K562 (cell line): Measurements from ENCODE around the gene ZNF284. TPM values are rescaled to one million over a fixed set of nuclear protein-coding genes. Genes with fewer than 3 reads are reported as not detected.

Experiments
- ARHGAP35 ChIP-seq: fragments of 450-650 bp; IDR thresholded peaks from 2 replicates; pipeline ENCODE4 v1.6.1; 2018; ENCODE audit not compliant: partially characterized antibody
- ATF4 ChIP-seq: fragments of 450-650 bp; formaldehyde crosslinking; IDR thresholded peaks from 2 replicates; pipeline ENCODE4 v1.4.0; 2022; ENCODE audit warnings: mild to moderate bottlenecking, moderate library complexity
- BACH1 ChIP-seq: fragments of 200-800 bp; sonication (Bioruptor generic); IDR thresholded peaks from 2 replicates; pipeline ENCODE4 v1.6.1; 2016; ENCODE audit warnings: missing genetic modification characterization, missing compliant biosample characterization
- BRD9 ChIP-seq: fragments of 450-650 bp; IDR thresholded peaks from 2 replicates; pipeline ENCODE4 v1.6.1; 2018; ENCODE audit warnings: low read depth; ENCODE audit not compliant: partially characterized antibody
- CBX2 ChIP-seq: fragments of 200-600 bp; sonication (generic); IDR thresholded peaks from one replicate; pipeline ENCODE4 v1.6.1; 2012; ENCODE audit warnings: mild to moderate bottlenecking, low read length, inconsistent platforms; ENCODE audit not compliant: insufficient read depth, poor library complexity, severe bottlenecking
- FOXJ2 ChIP-seq: fragments of 200-800 bp; sonication (Bioruptor generic); IDR thresholded peaks from 2 replicates; pipeline ENCODE4 v1.6.1; 2016; ENCODE audit warnings: missing genetic modification characterization, missing compliant biosample characterization
- HDAC1 ChIP-seq, 2 experiments: fragments of 450-650 bp; IDR thresholded peaks; 2 replicates each; pipeline ENCODE4 v1.6.1; 2016 to 2017; ENCODE audit warnings: inconsistent platforms in 1 of 2, mild to moderate bottlenecking in 1 of 2, moderate library complexity in 1 of 2
- HEY1 ChIP-seq: fragments of 250-450 bp; sonication (Bioruptor Pico); IDR thresholded peaks from 2 replicates; pipeline ENCODE4 v1.5.0; 2020; ENCODE audit warnings: mild to moderate bottlenecking, moderate library complexity, borderline replicate concordance
- HMGN3 ChIP-seq: IDR thresholded peaks from 2 replicates; pipeline ENCODE4 v1.6.1; 2011; ENCODE audit warnings: borderline replicate concordance, low read depth, mild to moderate bottlenecking, mixed read lengths, low read length; ENCODE audit not compliant: insufficient read length; ENCODE audit errors: extremely low read depth
- KDM2B ChIP-seq: fragments of 250-450 bp; sonication (Bioruptor Pico); IDR thresholded peaks from 2 replicates; pipeline ENCODE4 v1.8.0; 2021; ENCODE audit warnings: mild to moderate bottlenecking, moderate library complexity
- MTA1 ChIP-seq: fragments of 450-650 bp; IDR thresholded peaks from 2 replicates; pipeline ENCODE4 v1.6.1; 2017; ENCODE audit warnings: borderline replicate concordance
- NFIX ChIP-seq: fragments of 250-450 bp; sonication (Bioruptor Pico); IDR thresholded peaks from 2 replicates; pipeline ENCODE4 v1.4.0; 2020; ENCODE audit warnings: low read depth, mild to moderate bottlenecking, moderate library complexity
- NFRKB ChIP-seq: fragments of 450-650 bp; IDR thresholded peaks from 2 replicates; pipeline ENCODE4 v1.6.1; 2016; ENCODE audit warnings: low read depth
- POLR2H ChIP-seq: IDR thresholded peaks from 2 replicates; pipeline ENCODE4 v1.6.1; 2016; ENCODE audit warnings: missing genetic modification characterization, low read depth, mild to moderate bottlenecking, control low read depth, missing compliant biosample characterization, moderate library complexity
- PRPF4 ChIP-seq: fragments of 200-400 bp; formaldehyde crosslinking; IDR thresholded peaks from one replicate; pipeline ENCODE4 v1.6.1; 2017; ENCODE audit warnings: low read length, low read depth, mild to moderate bottlenecking; ENCODE audit not compliant: insufficient read depth, poor library complexity, severe bottlenecking
- SIRT6 ChIP-seq: IDR thresholded peaks from one replicate; pipeline ENCODE4 v1.6.1; 2012; ENCODE audit warnings: low read depth, mild to moderate bottlenecking, control low read depth, inconsistent platforms, low read length, moderate library complexity
- STAG1 ChIP-seq: sonication (generic); formaldehyde crosslinking; IDR thresholded peaks from 2 replicates; pipeline ENCODE4 v1.5.0; 2020; ENCODE audit warnings: missing genetic modification reagents, borderline replicate concordance
- TCF7L2 ChIP-seq: fragments of 150-350 bp; IDR thresholded peaks from 2 replicates; pipeline ENCODE4 v1.6.1; 2016; ENCODE audit warnings: low read depth, mild to moderate bottlenecking, low read length, moderate library complexity
- YBX1 ChIP-seq: fragments of 450-650 bp; IDR thresholded peaks from 2 replicates; pipeline ENCODE4 v1.7.1; 2016; ENCODE audit warnings: mild to moderate bottlenecking
- ZBTB2 ChIP-seq: fragments of 450-650 bp; IDR thresholded peaks from 2 replicates; pipeline ENCODE4 v1.6.1; 2016; ENCODE audit warnings: antibody characterized with exemption
- ZFPM2 ChIP-seq: fragments of 250-450 bp; sonication (Bioruptor Pico); IDR thresholded peaks from 2 replicates; pipeline ENCODE4 v1.5.1; 2022; ENCODE audit warnings: mild to moderate bottlenecking
- ZNF133 ChIP-seq: fragments of 250-450 bp; sonication (Bioruptor Pico); IDR thresholded peaks from 2 replicates; pipeline ENCODE4 v1.4.0; 2020; ENCODE audit warnings: mild to moderate bottlenecking
- ZNF707 ChIP-seq: fragments of 250-450 bp; sonication (Bioruptor Pico); conservative IDR thresholded peaks from 2 replicates; pipeline ENCODE4 v1.8.0; 2022; ENCODE audit warnings: inconsistent platforms, mild to moderate bottlenecking, moderate library complexity
- polyA plus RNA-seq, 8 experiments: library from polyadenylated mRNA; depleted of rRNA in 4 of 8; stranded (reverse) in 5 of 8; unstranded in 3 of 8; fragments of >200 nt; fragmentation: Nextera tagmentation in 2 of 8; fragmentation: Illumina TruSeq in 1 of 8; extraction: Ambion mirVana in 2 of 8; extraction: Trizol in 1 of 8; gene quantifications; 2 replicates each; pipeline versions ENCODE4 v1.2.1 to v1.2.3, GENCODE V29; 2011 to 2014; ENCODE audit warnings: inconsistent platforms in 1 of 8, missing spikeins in 1 of 8
- total RNA-seq, 7 experiments: library from RNA; depleted of rRNA in 6 of 7; stranded (reverse); fragments of >200 nt in 6 of 7; fragmentation: Illumina TruSeq in 2 of 7; extraction: Trizol in 2 of 7; gene quantifications; 2 replicates each; pipeline versions ENCODE4 v1.2.1 to v1.2.3, GENCODE V29; 2011 to 2021; ENCODE audit warnings: low replicate concordance in 1 of 7
- TF ChIP-seq, protein P1 (sequence below): fragments of 250-450 bp; sonication (Bioruptor Pico); IDR thresholded peaks from 2 replicates; pipeline ENCODE4 v1.5.0; 2021; ENCODE audit warnings: mild to moderate bottlenecking, moderate library complexity

The ZNF284 gene
- total and polyA plus RNA-seq, 9 of the 15 experiments (the other 6 are each of a cell fraction or from before 2014, with no cell fraction given) = 0.07 to 0.24 (median 0.20) TPM

DNA sequence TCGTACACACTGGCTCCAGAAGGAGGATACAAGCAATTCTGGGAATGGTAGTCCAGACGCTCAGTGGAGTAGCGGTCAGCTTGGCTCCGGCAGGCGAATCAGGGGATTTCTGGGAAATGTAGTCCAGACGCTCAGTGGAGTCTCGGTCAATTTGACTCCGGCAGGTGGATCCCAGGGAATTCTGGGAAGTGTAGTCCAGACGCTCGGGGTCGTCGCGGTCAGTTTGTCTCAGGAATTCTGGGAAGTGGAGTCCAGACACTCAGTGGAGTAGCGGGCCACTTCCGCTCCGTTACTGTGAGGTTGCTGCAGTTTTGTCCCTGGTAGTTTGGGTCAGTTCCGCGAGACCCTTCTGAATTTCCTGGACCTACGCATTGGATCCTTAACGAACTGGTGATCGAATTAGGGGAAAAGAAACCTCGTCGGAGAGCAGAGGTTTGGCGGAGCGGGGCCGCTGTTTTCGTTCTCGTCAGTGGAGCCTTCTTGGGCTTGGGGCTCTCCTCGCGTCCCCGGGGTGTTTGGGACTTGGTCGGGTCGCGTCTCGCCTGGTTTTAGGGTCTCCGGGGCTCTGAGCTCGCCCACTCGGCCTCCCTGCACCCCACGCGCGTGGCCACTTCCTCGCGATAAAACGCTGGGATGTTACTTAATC, 41.3 kb downstream of the ZNF284 start, which contains the start of gene ZNF225 (continued):
- TF ChIP-seq ZBTB2 (no peak), NFRKB (no peak), BRD9 (no peak), FOXJ2 (tag) (peak; percentile 52; the same call in 1 of the 2 replicates), ZNF707 (no peak), TCF7L2 (no peak), KDM2B (CRISPR knock-in tag) (no peak), ZFPM2 (CRISPR knock-in tag) (no peak; the same call in 1 of the 2 replicates), HEY1 (no peak), HMGN3 (no peak), ARHGAP35 (no peak), POLR2H (peak; percentile 43; the same call in 1 of the 2 replicates), YBX1 (no peak), PRPF4 (no peak), BACH1 (tag) (peak; percentile 53; the same call in 1 of the 2 replicates), MTA1 (peak; percentile 72; the same call in 1 of the 2 replicates), HDAC1 (IDR thresholded peaks at IDR 0.05) (no peak), ATF4 (CRISPR knock-in tag) (no peak), ZNF133 (CRISPR knock-in tag) (no peak), CBX2 (no peak), SIRT6 (no peak), STAG1 (CRISPR knock-in tag) (no peak), NFIX (no peak)
- TF ChIP-seq, protein P1, sequence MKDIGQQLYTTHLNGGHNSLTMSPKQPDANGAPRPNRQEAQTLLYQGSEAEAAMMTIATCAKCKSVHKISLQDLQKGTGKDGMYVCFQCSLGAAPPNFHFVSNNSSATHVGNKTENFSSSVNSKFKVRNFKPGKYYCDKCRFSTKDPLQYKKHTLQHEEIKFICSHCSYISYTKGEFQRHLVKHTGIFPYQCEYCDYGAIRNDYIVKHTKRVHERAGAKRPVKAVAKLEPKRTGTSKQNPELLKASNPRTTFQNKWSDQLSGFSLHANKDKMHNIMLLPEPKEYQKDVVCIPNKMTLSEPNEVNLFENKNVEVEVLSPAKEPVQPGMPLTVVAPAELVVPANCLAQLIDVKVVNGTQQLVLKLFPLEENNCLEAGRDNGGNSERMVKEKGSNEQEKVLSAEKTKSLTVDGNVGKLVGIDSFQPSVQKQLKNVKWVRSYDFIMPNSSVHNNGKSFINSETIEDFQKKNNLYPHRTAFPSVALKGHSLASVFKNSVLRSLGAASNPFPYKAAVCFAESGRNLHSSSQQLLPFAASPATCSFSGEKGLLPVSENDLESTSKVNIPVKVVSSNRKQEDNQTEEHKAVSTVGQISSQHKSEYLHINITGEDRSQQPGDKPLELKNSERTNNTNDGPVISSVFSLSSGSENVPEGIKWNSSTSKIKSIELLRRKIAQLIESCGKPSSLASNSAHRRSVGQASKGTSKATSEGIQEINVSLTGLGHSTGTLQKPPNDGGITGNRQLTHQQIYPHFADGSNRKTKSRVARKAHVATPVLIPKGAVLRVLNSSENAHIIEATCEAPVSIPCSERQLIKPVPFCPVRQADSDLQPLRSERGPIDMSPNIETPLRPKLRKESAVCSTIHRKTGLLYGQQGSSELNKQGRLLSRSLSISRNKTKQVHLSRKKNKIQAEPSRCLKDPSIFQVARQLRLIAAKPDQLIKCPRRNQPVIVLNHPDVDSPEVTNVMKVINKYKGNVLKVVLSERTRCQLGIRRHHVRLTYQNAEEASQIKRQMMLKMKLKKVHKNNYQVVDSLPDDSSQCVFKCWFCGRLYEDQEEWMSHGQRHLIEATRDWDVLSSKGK (CRISPR knock-in tag) = no peak
